ENCODE data around the gene SLC11A2. TPM values are rescaled to one million over a fixed set of nuclear protein-coding genes. Genes with fewer than 3 reads are reported as not detected.

SLC11A2 gene
- total RNA-seq, 1 donor from 2014 or later: 36.3 TPM

DNA sequence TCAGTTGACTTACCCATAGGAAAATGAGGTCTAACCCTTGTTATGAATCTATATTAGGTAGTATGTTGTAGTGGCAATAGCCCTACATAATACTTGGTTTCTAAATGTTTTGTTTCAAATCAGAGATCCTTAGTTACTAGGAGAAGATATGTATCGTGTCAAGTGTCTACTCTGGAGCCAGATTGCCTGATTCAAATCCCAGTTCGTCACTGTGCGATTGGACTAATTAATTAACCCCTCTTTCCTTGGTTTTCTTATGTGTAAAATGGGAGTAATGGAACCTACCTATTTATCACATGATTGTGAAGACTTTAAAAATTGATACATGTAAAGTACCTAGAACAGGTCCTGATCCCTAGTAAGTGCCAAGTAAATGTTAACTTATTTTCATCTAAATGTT, 23.3 kb upstream of the SLC11A2 start:
- no peak overlapping the region for H3K4me3 ChIP-seq (ENCODE audit: low read depth, low read length)
- DNase-seq (ENCODE audit: low read depth): no peak

DNA sequence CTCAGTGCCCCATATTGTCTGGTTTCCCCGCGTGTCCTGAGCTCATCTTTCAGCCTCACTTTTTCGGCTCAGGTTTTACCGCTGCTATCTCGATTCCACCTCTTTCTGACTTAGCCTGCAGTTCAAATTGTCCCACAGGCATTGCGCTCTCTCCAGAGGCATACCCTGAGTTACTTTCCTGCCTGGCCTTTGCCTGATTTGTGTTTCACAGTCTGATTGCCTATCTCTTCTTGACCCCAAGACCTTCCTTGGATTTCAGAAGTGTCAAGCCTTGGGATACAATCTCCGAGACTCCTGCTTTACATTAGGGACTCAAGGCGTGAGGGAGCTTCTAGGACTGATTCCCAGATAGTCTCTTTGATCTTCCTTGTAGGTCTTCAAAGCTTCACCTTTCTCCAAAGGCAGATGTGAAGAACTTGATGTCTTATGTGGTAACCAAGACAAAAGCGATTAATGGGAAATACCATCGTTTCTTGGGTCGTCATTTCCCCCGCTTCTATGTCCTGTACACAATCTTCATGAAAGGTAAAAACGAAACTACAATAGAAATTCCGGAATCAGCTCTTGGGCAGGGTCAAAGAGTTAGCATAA, 22.6 kb upstream of the SLC11A2 start:
- no peaks in the 10 kb centered on the region for H3K27me3 ChIP-seq (ENCODE audit: control insufficient read depth, insufficient read depth, low read length)
- H3K36me3 ChIP-seq (ENCODE audit: control insufficient read depth, insufficient read depth, low read length): peaks cover 2% of the 10 kb centered on the region
- TF ChIP-seq, protein P1, sequence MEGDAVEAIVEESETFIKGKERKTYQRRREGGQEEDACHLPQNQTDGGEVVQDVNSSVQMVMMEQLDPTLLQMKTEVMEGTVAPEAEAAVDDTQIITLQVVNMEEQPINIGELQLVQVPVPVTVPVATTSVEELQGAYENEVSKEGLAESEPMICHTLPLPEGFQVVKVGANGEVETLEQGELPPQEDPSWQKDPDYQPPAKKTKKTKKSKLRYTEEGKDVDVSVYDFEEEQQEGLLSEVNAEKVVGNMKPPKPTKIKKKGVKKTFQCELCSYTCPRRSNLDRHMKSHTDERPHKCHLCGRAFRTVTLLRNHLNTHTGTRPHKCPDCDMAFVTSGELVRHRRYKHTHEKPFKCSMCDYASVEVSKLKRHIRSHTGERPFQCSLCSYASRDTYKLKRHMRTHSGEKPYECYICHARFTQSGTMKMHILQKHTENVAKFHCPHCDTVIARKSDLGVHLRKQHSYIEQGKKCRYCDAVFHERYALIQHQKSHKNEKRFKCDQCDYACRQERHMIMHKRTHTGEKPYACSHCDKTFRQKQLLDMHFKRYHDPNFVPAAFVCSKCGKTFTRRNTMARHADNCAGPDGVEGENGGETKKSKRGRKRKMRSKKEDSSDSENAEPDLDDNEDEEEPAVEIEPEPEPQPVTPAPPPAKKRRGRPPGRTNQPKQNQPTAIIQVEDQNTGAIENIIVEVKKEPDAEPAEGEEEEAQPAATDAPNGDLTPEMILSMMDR (IDR thresholded peaks at IDR 0.05; ENCODE audit: insufficient read depth, low read length, poor library complexity, severe bottlenecking): no peak
- peak overlapping the region; percentile 64 for H3K4me3 ChIP-seq (ENCODE audit: low read depth, low read length)
- no peak for DNase-seq (ENCODE audit: low read depth)

More for the DNA sequence above, 23.3 kb upstream of the SLC11A2 start:
- H3K36me3 ChIP-seq (ENCODE audit: control insufficient read depth, insufficient read depth, low read length): peaks cover 2% of the 10 kb centered on the region
- TF ChIP-seq, protein P1 (IDR thresholded peaks at IDR 0.05; ENCODE audit: insufficient read depth, low read length, poor library complexity, severe bottlenecking): no peak
- no peaks in the 10 kb centered on the region for H3K27me3 ChIP-seq (ENCODE audit: control insufficient read depth, insufficient read depth, low read length)

DNA sequence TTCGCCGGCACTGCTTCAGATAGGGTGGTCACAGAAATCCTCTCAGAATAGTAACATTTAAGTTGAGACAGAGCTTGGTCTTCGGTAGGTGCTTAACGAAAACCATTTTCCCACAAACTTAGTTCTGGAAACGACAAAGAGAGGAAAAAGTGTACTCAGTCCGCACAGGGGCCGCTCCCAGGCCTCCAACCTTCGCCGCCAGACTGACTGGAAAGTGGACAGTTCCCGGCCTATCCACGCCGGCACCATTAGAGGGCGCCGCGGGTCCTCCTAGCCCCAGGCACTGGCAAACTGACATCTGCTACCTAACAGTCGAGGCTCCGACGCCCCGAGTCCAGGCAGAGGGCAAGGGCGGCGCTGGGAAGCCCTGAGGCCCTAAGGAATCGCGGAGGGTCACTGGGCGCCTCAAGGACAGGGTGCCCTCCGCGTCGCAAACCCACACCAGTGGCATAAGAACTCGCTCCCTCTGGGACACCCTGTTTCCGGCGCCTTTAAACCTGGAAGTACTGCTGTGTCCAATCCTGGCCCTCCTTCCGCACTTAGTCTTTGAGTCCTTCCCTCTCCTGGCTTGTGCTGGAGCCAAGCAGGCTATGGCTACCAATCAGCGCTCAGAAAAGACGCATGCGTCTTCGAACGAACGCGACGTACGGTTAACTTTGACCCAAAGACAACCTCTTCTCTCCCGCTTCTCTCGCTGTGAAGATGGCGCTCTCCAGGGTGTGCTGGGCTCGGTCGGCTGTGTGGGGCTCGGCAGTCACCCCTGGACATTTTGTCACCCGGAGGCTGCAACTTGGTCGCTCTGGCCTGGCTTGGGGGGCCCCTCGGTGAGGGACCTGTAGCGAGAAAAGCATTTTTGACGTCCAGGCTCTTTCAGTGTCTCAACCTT, 21.7 kb upstream of the SLC11A2 start, which contains the start of gene LETMD1:
Gene LETMD1, plus strand, starts transcription at position 673 of the 886 bp plus-strand sequence. Its CDS starts 30 bp downstream, at position 703.
- DNase-seq (ENCODE audit: low read depth): peak; percentile 98
- Histone ChIP-seq H3K36me3 (ENCODE audit: control insufficient read depth, insufficient read depth, low read length) (no peaks in the 10 kb centered on the region), H3K27me3 (ENCODE audit: control insufficient read depth, insufficient read depth, low read length) (no peaks in the 10 kb centered on the region), H3K4me3 (ENCODE audit: low read depth, low read length) (peak within 1 kb of the TSS; percentile 64)
- TF ChIP-seq, protein P1 (IDR thresholded peaks at IDR 0.05; ENCODE audit: insufficient read depth, low read length, poor library complexity, severe bottlenecking): peak; percentile 92

DNA sequence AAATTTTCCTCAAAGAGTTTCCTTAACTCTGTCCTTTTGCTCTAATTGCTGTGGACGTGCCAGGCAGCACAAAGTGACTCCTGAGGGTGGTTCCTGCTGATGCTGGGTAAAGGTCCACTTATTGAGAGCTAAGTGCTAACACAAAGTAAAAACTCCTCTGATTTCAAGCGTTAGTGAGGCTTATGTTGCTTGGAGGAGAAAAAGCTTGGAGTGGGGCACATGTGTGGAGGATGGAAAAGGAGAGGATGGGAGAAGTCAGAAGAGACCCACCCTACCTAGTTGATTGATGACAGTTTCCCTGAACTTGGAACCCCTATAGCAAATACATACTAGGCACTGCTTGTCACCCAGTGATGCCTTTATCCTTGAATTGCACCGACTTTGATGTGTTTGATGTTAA, 10.1 kb upstream of the SLC11A2 start:
- Histone ChIP-seq H3K4me3 (ENCODE audit: low read depth, low read length) (no peak overlapping the region), H3K36me3 (ENCODE audit: control insufficient read depth, insufficient read depth, low read length) (no peaks in the 10 kb centered on the region), H3K27me3 (ENCODE audit: control insufficient read depth, insufficient read depth, low read length) (no peaks in the 10 kb centered on the region)
- DNase-seq (ENCODE audit: low read depth): no peak
- TF ChIP-seq, protein P1 (IDR thresholded peaks at IDR 0.05; ENCODE audit: insufficient read depth, low read length, poor library complexity, severe bottlenecking): no peak

DNA sequence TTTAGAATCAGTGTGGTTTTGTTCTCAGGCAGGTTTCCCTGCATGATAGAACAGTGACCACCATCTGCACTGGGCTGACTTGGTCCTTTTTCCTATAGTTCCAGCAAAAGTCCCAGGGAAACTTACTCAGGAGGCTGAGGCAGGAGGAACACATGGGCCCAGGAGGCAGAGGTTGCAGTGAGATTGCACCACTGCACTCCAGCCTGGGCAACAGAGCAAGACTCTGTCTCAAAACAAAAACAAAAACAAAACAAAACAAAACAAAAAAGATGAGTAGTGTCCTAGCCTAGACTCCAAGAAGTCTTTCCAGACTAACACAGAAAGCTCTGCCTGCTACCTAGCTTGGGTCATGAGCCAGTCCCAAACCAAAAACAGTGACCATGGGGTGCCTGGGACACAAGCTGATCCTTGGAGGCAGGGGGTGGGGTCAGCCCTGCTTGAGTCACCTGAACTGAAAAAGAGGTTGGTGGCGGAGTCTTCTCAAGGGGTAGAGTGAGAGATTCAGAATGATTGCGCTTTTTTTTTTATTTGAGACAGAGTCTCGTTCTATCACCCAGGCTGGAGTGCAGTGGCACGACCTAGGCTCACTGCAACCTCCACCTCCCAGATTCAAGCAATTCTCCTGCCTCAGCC, 7.4 kb upstream of the SLC11A2 start:
- TF ChIP-seq, protein P1 (IDR thresholded peaks at IDR 0.05; ENCODE audit: insufficient read depth, low read length, poor library complexity, severe bottlenecking): no peak
- Histone ChIP-seq H3K27me3 (ENCODE audit: control insufficient read depth, insufficient read depth, low read length) (no peaks in the 10 kb centered on the region), H3K36me3 (ENCODE audit: control insufficient read depth, insufficient read depth, low read length) (no peaks in the 10 kb centered on the region), H3K4me3 (ENCODE audit: low read depth, low read length) (no peak overlapping the region)
- no peak for DNase-seq (ENCODE audit: low read depth)

Data from kidney epithelial cell (primary cell).